RWPE1 (cell line): ENCODE results near the gene APLP2.

ENCODE experiments used
- CTCF ChIA-PET: fragments of 350-600 bp; sonication (Branson Sonifier 250); formaldehyde crosslinking; extraction: SDS; loops from one replicate; lab custom pipeline; 2021; lab: Yijun Ruan, JAX
- POLR2A ChIA-PET: fragments of 400-600 bp; formaldehyde crosslinking; extraction: SDS; loops from one replicate; lab custom pipeline; 2020; ENCODE audit warnings: antibody characterized with exemption; ENCODE audit not compliant: low non-redundant PET; lab: Yijun Ruan, JAX
- DNase-seq: peaks from one replicate; pipeline ENCODE4 v3.0.0; 2012; ENCODE audit warnings: low spot score
- H3K27ac ChIP-seq: fragments of 450-650 bp; 2 replicates; pipeline ENCODE4 v1.5.1; 2017
- TF ChIP-seq, protein P1 (sequence below): fragments of 450-650 bp; conservative IDR thresholded peaks from 2 replicates; pipeline ENCODE4 v1.5.1; 2017; ENCODE audit warnings: low read depth, mild to moderate bottlenecking

Gene APLP2

DNA sequence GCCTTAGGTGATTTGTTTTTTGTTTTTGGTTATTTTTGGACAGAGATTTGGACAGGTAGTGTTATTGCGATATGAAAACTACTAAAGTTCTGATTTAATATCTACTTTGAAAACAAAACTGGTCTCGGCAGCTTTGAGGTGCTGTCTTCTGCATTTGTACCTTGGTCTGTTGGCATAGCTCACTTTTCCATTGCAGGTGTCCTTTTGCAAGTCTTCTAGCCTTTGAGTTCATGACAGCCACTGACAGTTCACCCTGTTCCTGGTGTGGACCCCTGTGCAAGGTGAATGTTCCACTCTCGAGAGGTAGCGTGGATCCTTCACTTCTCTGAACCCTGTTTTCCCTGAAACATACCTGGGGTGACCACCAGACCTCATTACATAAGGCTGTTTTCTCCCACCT lies 45.0 kb downstream of the APLP2 start:
- TF ChIP-seq, protein P1, sequence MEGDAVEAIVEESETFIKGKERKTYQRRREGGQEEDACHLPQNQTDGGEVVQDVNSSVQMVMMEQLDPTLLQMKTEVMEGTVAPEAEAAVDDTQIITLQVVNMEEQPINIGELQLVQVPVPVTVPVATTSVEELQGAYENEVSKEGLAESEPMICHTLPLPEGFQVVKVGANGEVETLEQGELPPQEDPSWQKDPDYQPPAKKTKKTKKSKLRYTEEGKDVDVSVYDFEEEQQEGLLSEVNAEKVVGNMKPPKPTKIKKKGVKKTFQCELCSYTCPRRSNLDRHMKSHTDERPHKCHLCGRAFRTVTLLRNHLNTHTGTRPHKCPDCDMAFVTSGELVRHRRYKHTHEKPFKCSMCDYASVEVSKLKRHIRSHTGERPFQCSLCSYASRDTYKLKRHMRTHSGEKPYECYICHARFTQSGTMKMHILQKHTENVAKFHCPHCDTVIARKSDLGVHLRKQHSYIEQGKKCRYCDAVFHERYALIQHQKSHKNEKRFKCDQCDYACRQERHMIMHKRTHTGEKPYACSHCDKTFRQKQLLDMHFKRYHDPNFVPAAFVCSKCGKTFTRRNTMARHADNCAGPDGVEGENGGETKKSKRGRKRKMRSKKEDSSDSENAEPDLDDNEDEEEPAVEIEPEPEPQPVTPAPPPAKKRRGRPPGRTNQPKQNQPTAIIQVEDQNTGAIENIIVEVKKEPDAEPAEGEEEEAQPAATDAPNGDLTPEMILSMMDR, result no peak
- ChIA-PET POLR2A (no interaction called here), CTCF (interaction anchor here (0.6 kb wide), 1 partner anchor 782 kb away, joined by 3 read pairs; no protein-coding TSS in a partner anchor)
- DNase-seq, result no peak
- H3K27ac ChIP-seq, result no peak overlapping the region

DNA sequence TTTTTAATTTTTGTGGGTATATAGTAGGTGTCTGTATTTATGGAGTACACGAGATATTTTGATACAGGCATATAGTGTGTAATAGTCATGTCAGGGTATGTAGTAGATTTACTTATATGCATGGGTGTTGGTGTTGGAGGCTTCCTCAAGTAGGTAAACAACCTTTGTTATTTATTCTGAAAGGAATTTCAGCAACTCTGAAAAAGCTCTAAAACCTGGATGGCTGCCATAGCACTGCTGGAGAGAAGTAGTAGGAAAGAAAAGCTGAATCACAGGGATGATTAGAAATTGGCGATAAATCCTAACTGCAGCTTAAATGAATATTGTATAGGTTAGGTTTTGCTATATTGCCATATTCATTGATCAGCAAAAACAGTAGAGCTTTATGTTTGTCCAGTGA lies 45.5 kb downstream of the APLP2 start:
- POLR2A ChIA-PET, result no interaction called here
- CTCF ChIA-PET, result interaction anchor here (0.6 kb wide), 1 partner anchor 783 kb away, joined by 3 read pairs; no protein-coding TSS in a partner anchor
- TF ChIP-seq, protein P1, result no peak
- no peak overlapping the region for H3K27ac ChIP-seq
- no peak for DNase-seq

DNA sequence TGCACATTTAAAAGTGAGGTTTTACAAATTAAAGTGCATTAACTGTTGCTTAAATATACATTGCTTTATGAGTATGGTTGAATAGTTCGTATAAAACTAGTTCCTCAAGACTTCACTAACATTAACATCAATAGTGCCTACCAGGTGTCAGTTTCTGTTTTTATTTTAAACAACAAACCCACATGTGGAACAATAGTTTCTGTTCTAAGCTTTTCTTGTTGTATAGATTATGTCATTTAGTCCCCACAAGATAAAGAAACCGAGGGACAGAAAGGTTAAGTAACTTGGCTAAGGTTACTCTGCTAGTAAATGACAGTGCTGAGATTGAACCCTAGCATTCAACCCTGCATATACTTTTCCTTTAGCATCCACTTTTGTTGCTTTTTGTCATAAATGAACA lies 48.5 kb downstream of the APLP2 start:
- CTCF ChIA-PET, result interaction anchor here (0.6 kb wide), 1 partner anchor 195 kb away, joined by 3 read pairs; no protein-coding TSS in a partner anchor
- TF ChIP-seq, protein P1, result no peak
- H3K27ac ChIP-seq, result no peak overlapping the region
- POLR2A ChIA-PET, result no interaction called here
- DNase-seq, result no peak

DNA sequence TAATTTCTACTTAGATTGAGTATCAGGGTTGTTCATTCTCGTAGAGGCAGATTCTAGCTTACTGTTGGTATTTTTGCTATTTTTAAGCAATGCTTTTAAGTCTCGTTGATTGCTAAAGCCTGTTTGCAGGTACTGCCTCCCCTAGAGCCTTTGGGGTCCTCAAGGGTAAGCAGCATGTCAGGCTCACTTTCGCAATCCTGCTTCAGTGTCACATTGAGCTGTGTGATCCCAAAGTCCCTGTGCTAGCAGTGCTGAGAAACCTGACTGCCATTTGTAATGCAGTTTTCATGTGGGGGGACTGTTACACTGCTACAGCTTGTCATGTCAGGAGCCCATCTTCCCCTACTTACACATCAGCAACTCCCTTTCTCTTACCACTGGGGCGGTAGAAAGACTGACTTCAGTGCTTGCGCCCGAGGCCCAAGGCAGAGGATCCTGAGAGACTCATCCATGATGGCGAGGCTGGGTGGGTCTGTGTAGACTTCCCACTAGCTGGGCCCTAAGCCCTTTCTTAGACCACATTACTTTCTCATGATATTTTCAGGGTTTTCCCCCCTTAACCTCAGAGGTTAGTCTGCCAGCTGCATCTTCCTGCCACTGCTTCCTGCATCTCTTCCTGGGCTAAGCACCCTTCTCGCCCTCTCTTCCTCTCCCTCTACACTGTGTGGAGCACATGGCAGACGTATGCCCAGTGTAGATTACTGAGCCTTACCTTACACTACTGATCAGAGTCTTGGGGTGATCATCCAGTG lies 49.1 kb downstream of the APLP2 start:
- H3K27ac ChIP-seq, result no peak overlapping the region
- DNase-seq, result no peak
- TF ChIP-seq, protein P1, result no peak
- CTCF ChIA-PET, result interaction anchor here (0.6 kb wide), 1 partner anchor 196 kb away, joined by 3 read pairs; no protein-coding TSS in a partner anchor
- POLR2A ChIA-PET, result no interaction called here

DNA sequence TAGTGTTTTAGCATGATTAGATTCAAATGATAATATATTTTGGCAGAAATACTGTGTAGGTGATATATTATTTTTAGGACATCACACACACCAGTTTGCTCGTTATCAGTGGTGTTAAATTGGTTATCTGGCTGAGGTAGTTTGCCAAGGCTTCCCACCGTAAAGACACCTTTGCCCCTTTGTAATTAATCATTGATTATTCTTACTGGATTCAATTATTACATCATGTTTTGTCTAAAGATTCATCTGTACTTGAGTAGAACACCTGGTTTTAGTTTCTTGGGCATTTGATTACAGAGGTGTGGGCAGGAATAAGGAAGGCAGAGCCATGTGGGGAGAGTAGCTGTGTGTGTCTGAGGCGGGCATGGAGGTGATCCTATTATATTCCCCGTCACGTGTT lies 50.4 kb downstream of the APLP2 start:
- no peak overlapping the region for H3K27ac ChIP-seq
- ChIA-PET CTCF (no interaction called here), POLR2A (no interaction called here)
- no peak for DNase-seq
- TF ChIP-seq, protein P1, result no peak

DNA sequence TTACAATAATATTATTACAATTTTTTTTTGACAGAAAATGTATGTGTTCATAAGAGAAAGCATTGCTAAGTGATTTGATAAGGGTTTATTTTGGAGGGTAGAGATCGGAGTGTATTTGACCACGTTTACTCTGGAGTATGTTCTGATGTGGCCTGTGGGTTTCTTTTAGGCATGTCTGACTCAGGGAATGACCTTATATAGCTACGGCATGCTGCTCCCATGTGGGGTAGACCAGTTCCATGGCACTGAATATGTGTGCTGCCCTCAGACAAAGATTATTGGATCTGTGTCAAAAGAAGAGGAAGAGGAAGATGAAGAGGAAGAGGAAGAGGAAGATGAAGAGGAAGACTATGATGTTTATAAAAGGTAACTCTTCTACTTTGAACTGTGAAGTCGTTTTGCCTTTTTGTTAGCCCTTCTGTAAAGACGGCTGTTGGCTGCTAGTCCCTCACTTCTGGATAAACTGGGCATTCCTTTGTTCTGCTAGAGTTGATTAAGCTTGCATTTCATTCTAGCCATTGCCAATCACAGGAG lies 51.8 kb downstream of the APLP2 start:
- DNase-seq, result no peak
- no peak overlapping the region for H3K27ac ChIP-seq
- TF ChIP-seq, protein P1, result no peak
- ChIA-PET CTCF (interaction anchor here (0.6 kb wide), 1 partner anchor 131 kb away, joined by 3 read pairs; no protein-coding TSS in a partner anchor), POLR2A (no interaction called here)
